SU-DHL-6 (cell line): Measurements from ENCODE around the gene CANX.

ENCODE experiments used
- CTCF ChIP-seq: fragments of 200-600 bp; sonication (generic); IDR thresholded peaks from one replicate; pipeline ENCODE4 v1.5.1; 2017; ENCODE audit warnings: antibody characterized with exemption, mild to moderate bottlenecking, low read length, moderate library complexity; ENCODE audit not compliant: insufficient read depth, poor library complexity, severe bottlenecking
- EZH2phosphoT487 ChIP-seq: fragments of 200-600 bp; sonication (generic), shearing (Covaris generic); conservative IDR thresholded peaks from 2 replicates; pipeline ENCODE4 v1.6.1; 2018; ENCODE audit warnings: mild to moderate bottlenecking, antibody characterized with exemption, low read length, moderate library complexity, mixed read lengths

- no peak for TF ChIP-seq CTCF
- TF ChIP-seq EZH2phosphoT487 = no peak
Observed at GRCh38 chr5:179771311-179771895, 72.6 kb downstream of the CANX start.
